A549 (cell line): ENCODE data around the gene ROR2.

ENCODE experiments used
- CBX2 ChIP-seq: fragments of 200-600 bp; sonication (generic); IDR thresholded peaks from 2 replicates; pipeline ENCODE4 v1.6.1; 2016; ENCODE audit warnings: low read depth, mild to moderate bottlenecking, borderline replicate concordance
- GATA3 ChIP-seq: IDR thresholded peaks from 2 replicates; pipeline ENCODE4 v1.6.1; 2012; ENCODE audit warnings: borderline replicate concordance
- NFE2L2 ChIP-seq: fragments of 150-350 bp; conservative IDR thresholded peaks from 2 replicates; pipeline ENCODE4 v1.6.1; 2014; ENCODE audit warnings: low read length
- POLR2A ChIP-seq: IDR thresholded peaks from 2 replicates; pipeline ENCODE4 v1.6.1; 2012; ENCODE audit warnings: mild to moderate bottlenecking, low read length
- SMC3 ChIP-seq: fragments of >200 bp; sonication (Bioruptor Twin); formaldehyde crosslinking; IDR thresholded peaks from 3 replicates; pipeline ENCODE4 v1.6.1; 2018; ENCODE audit warnings: inconsistent platforms
- TFCP2L1 ChIP-seq: fragments of 250-450 bp; sonication (Bioruptor Pico); IDR thresholded peaks from 2 replicates; pipeline ENCODE4 v1.5.0; 2021; ENCODE audit warnings: mild to moderate bottlenecking
- TF ChIP-seq, protein P1 (sequence below): fragments of 250-450 bp; sonication (Bioruptor Pico); IDR thresholded peaks from 2 replicates; pipeline ENCODE4 v1.5.0; 2021; ENCODE audit warnings: mild to moderate bottlenecking, moderate library complexity, borderline replicate concordance
- TF ChIP-seq, protein P2 (sequence below): fragments of >200 bp; sonication (Bioruptor Twin); formaldehyde crosslinking; IDR thresholded peaks from 3 replicates; pipeline ENCODE4 v1.5.1; 2016
- TF ChIP-seq, protein P3 (sequence below): IDR thresholded peaks from 2 replicates; pipeline ENCODE4 v1.6.1; 2012

DNA sequence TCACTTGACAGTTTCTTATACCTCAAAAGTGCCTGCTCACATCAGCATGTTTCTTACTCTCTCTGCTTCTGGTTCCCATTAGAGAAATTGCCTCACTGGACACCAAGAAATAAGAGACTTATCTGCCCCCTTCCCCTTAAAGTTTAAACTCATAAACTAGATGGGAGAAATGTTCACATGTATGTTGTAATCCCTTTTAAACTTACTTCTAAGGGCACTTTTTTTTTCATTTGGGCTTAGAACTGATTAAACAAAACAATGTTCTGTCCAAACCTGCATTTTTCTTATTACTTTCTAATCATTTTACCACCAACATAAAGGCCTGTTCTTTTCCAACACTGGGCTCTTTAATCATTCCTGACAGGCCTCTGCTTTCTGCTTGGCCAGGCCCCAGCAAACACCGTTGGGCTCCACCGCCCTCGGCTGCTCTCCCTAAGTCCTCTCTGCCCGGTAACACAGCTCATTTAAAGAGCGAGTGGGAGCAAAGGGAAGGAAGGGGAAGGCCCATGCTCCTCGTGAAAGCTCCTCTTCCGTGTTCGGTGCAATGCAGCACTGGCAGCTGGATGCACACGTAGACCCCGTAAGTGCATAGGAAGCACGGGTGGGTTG, 53.4 kb downstream of the ROR2 start:
- TF ChIP-seq, protein P1, sequence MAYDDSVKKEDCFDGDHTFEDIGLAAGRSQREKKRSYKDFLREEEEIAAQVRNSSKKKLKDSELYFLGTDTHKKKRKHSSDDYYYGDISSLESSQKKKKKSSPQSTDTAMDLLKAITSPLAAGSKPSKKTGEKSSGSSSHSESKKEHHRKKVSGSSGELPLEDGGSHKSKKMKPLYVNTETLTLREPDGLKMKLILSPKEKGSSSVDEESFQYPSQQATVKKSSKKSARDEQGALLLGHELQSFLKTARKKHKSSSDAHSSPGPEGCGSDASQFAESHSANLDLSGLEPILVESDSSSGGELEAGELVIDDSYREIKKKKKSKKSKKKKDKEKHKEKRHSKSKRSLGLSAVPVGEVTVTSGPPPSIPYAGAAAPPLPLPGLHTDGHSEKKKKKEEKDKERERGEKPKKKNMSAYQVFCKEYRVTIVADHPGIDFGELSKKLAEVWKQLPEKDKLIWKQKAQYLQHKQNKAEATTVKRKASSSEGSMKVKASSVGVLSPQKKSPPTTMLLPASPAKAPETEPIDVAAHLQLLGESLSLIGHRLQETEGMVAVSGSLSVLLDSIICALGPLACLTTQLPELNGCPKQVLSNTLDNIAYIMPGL (CRISPR knock-in tag): no peak
- TF ChIP-seq, protein P2, sequence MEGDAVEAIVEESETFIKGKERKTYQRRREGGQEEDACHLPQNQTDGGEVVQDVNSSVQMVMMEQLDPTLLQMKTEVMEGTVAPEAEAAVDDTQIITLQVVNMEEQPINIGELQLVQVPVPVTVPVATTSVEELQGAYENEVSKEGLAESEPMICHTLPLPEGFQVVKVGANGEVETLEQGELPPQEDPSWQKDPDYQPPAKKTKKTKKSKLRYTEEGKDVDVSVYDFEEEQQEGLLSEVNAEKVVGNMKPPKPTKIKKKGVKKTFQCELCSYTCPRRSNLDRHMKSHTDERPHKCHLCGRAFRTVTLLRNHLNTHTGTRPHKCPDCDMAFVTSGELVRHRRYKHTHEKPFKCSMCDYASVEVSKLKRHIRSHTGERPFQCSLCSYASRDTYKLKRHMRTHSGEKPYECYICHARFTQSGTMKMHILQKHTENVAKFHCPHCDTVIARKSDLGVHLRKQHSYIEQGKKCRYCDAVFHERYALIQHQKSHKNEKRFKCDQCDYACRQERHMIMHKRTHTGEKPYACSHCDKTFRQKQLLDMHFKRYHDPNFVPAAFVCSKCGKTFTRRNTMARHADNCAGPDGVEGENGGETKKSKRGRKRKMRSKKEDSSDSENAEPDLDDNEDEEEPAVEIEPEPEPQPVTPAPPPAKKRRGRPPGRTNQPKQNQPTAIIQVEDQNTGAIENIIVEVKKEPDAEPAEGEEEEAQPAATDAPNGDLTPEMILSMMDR: no peak
- TF ChIP-seq, protein P3, sequence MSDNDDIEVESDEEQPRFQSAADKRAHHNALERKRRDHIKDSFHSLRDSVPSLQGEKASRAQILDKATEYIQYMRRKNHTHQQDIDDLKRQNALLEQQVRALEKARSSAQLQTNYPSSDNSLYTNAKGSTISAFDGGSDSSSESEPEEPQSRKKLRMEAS: no peak
- TF ChIP-seq SMC3 (no peak), NFE2L2 (no peak), POLR2A (no peak), CBX2 (no peak), GATA3 (no peak), TFCP2L1 (CRISPR knock-in tag) (no peak)
